ENCODE measurements around the gene SHMT2. TPM values are rescaled to one million over a fixed set of nuclear protein-coding genes. Genes with fewer than 3 reads are reported as not detected.

Gene SHMT2
- total and polyA plus RNA-seq, 2 of the 4 experiments (the other 2 are of a cell fraction): 266 to 364 TPM

DNA sequence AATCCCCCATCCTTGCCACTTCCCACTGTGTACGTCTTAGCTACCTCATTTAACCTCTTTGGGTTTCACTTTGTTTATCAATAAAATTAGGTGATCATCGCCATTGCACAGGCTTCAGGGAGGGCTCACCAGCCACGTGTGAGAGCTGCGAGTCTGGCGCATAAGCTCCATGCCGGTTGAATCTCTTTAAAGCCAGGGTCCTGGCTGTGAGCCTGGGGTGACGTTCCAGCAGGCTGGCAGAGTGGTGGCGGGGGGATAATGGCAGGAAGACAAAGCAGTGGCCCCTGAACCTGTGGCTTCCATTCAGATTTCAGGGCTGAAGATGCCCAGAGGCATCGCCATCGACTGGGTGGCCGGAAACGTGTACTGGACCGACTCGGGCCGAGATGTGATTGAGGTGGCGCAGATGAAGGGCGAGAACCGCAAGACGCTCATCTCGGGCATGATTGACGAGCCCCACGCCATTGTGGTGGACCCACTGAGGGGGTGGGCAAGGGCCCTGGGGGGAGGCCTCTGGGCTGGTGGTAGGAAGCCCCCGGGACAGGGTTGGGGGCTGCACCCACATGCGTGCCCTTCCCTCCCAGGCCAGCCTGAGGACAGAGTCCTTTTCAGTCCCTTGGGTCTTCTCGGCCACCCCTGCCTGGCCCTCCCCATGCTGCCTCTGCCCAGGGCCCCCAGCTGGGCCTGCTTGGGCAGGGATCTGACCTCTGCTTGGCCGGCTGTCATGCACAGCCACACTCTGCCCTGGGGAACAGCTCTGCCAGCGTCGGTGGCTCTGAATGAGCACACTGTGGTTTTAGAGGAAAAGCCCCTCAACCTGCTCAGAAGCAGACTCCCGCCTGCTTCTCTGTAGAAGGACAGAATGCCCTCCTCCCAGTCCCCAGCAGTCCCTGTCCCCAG lies 21.5 kb upstream of the SHMT2 start:
- dilution Hi-C loops (cut with HindIII; ENCODE audit: low sequenced_read_pairs, unreplicated experiment): no loop called here
- Histone ChIP-seq H4K5ac (ENCODE audit: low read depth, low read length) (no peak overlapping the region), H4K8ac (ENCODE audit: low read depth in 2 of 2, low read length in 2 of 2) (no peak overlapping the region), H3K23ac (ENCODE audit: low read depth, low read length) (no peak overlapping the region), H3K36me3 (ENCODE audit: control insufficient read depth, insufficient read depth, low read length) (peaks cover 96% of the 10 kb centered on the region), H3K4me3 (ENCODE audit: insufficient read depth, low read depth, low read length) (no peak overlapping the region), H3K79me1 (ENCODE audit: low read depth in 1 of 2, low read length in 2 of 2) (peaks cover 4 to 11% of the 10 kb centered on the region in 2 experiments; a peak in 2 of 4 replicates), H2BK15ac (ENCODE audit: low read depth, low read length) (no peak overlapping the region), H2AK5ac (ENCODE audit: low read depth, low read length) (no peak overlapping the region), H3K56ac (ENCODE audit: extremely low read depth, insufficient read depth, low read length) (no peak overlapping the region), H4K91ac (ENCODE audit: insufficient read depth, low read depth, low read length) (no peak overlapping the region), H3K27ac (ENCODE audit: insufficient read depth, low read length) (no peak overlapping the region), H2BK5ac (ENCODE audit: low read depth, low read length, poor library complexity, severe bottlenecking) (no peak overlapping the region), H3K9ac (ENCODE audit: low read depth, low read length) (no peak overlapping the region), H2BK20ac (ENCODE audit: low read depth, low read length) (no peak overlapping the region), H2AFZ (replicated peaks; ENCODE audit: low read length, poor library complexity) (no peak overlapping the region), H2BK120ac (ENCODE audit: low read depth, low read length) (no peak overlapping the region), H3K18ac (ENCODE audit: low read depth, low read length) (no peak overlapping the region), H3K9me1 (ENCODE audit: insufficient read depth, low read length) (no peaks in the 10 kb centered on the region), H3K4me2 (ENCODE audit: low read depth, low read length) (no peak overlapping the region), H4K20me1 (ENCODE audit: insufficient read depth, low read length) (peaks cover 28% of the 10 kb centered on the region), H3K14ac (replicated peaks; ENCODE audit: low read depth, low read length) (no peak overlapping the region), H3K4me1 (ENCODE audit: control insufficient read depth, insufficient read depth, low read length) (no peaks in the 10 kb centered on the region), H3K27me3 (ENCODE audit: control insufficient read depth, insufficient read depth, low read length) (no peaks in the 10 kb centered on the region), H2AK9ac (replicated peaks; ENCODE audit: low read depth, low read length, poor library complexity) (no peak overlapping the region), H3K9me3 (ENCODE audit: control insufficient read depth, insufficient read depth, low read length) (no peaks in the 10 kb centered on the region), H3K4ac (ENCODE audit: low read depth, low read length) (no peak overlapping the region)
- no peak for ATAC-seq (ENCODE audit: low read depth)
- WGBS, 2 experiments (ENCODE audit: extremely low coverage in 2 of 2, insufficient read length in 1 of 2): 96% methylated on average over 18 of the region's 29 CpGs; no CpG with 5 or more reads in 1 of the 2 experiments
- DNase-seq: no peak
- BruUV-seq (replicated peaks): no TSS peak
- intact Hi-C loops (cut with micrococcal nuclease): no loop called here
- no peak for TF ChIP-seq MAZ (IDR thresholded peaks at IDR 0.05; ENCODE audit: borderline replicate concordance, low read depth, low read length)
- no peak for TF ChIP-seq POLR2A (IDR thresholded peaks at IDR 0.05; ENCODE audit: low read depth, low read length)
- no peak for TF ChIP-seq SMC3 (IDR thresholded peaks at IDR 0.05; ENCODE audit: low read depth, low read length)
- TF ChIP-seq RFX5 (IDR thresholded peaks at IDR 0.05; ENCODE audit: low read depth, low read length): no peak
- TF ChIP-seq MXI1 (IDR thresholded peaks at IDR 0.05; ENCODE audit: borderline replicate concordance, low read depth, low read length): no peak
- TF ChIP-seq MAFK (IDR thresholded peaks at IDR 0.05; ENCODE audit: low read depth, low read length): no peak
- no peak for TF ChIP-seq CHD1 (IDR thresholded peaks at IDR 0.05; ENCODE audit: low read depth, low read length)
- TF ChIP-seq CEBPB (IDR thresholded peaks at IDR 0.05; ENCODE audit: low read depth, low read length): no peak
- TF ChIP-seq RAD21 (IDR thresholded peaks at IDR 0.05; ENCODE audit: low read length): no peak
- TF ChIP-seq FOS (IDR thresholded peaks at IDR 0.05; ENCODE audit: low read depth, low read length): no peak
- TF ChIP-seq RCOR1 (IDR thresholded peaks at IDR 0.05; ENCODE audit: insufficient replicate concordance, low read length): no peak
- TF ChIP-seq, protein P1, sequence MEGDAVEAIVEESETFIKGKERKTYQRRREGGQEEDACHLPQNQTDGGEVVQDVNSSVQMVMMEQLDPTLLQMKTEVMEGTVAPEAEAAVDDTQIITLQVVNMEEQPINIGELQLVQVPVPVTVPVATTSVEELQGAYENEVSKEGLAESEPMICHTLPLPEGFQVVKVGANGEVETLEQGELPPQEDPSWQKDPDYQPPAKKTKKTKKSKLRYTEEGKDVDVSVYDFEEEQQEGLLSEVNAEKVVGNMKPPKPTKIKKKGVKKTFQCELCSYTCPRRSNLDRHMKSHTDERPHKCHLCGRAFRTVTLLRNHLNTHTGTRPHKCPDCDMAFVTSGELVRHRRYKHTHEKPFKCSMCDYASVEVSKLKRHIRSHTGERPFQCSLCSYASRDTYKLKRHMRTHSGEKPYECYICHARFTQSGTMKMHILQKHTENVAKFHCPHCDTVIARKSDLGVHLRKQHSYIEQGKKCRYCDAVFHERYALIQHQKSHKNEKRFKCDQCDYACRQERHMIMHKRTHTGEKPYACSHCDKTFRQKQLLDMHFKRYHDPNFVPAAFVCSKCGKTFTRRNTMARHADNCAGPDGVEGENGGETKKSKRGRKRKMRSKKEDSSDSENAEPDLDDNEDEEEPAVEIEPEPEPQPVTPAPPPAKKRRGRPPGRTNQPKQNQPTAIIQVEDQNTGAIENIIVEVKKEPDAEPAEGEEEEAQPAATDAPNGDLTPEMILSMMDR (conservative IDR thresholded peaks at IDR 0.05; ENCODE audit: low read depth, low read length): no peak
- TF ChIP-seq, protein P2, sequence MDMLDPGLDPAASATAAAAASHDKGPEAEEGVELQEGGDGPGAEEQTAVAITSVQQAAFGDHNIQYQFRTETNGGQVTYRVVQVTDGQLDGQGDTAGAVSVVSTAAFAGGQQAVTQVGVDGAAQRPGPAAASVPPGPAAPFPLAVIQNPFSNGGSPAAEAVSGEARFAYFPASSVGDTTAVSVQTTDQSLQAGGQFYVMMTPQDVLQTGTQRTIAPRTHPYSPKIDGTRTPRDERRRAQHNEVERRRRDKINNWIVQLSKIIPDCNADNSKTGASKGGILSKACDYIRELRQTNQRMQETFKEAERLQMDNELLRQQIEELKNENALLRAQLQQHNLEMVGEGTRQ (IDR thresholded peaks at IDR 0.05; ENCODE audit: low read depth, low read length): no peak
- TF ChIP-seq, protein P3, sequence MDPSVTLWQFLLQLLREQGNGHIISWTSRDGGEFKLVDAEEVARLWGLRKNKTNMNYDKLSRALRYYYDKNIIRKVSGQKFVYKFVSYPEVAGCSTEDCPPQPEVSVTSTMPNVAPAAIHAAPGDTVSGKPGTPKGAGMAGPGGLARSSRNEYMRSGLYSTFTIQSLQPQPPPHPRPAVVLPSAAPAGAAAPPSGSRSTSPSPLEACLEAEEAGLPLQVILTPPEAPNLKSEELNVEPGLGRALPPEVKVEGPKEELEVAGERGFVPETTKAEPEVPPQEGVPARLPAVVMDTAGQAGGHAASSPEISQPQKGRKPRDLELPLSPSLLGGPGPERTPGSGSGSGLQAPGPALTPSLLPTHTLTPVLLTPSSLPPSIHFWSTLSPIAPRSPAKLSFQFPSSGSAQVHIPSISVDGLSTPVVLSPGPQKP (IDR thresholded peaks at IDR 0.05; ENCODE audit: borderline replicate concordance, low read depth, low read length): no peak
- in situ Hi-C loops (cut with MboI; ENCODE audit: low sequenced_read_pairs): no loop called here
- CTCF ChIA-PET: no interaction called here
- POLR2A ChIA-PET (ENCODE audit: unreplicated experiment): no interaction called here

Data from IMR-90 (cell line).